ENCODE results near the gene SRD5A1.
"Not testable (repeated sequence)": the region's sequence is repeated elsewhere in the genome, so short reads cannot be mapped to it uniquely, and the experiment has no call there.

The SRD5A1 gene

DNA sequence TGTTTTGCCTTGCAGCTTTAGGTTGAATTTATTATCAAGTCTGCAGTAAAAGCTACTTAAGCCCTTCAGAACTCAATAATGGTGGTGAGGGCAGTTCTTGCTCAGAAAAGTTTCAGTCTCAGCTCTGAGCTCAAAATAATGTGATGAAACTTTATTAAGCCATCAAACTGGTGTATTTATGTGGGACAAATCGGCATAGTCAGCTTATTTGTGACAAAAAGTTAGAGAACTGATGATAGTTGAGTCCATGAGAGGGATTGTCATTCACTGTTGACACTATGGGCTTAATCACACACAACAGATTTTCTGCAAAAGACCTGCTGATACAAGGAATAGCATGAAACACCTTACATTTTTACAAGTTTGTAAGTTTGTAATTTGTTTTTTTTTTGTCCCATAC is 9.4 kb downstream of the SRD5A1 start:
- H3K27me3 ChIP-seq (ENCODE audit: insufficient read depth, low read length) = no peaks in the 10 kb centered on the region
- H3K4me1 ChIP-seq (ENCODE audit: control insufficient read depth, insufficient read depth, low read length, unreplicated experiment) = no peaks in the 10 kb centered on the region
- no peak overlapping the region for H2AFZ ChIP-seq (ENCODE audit: low read length, unreplicated experiment)
- no peak overlapping the region for H3K27ac ChIP-seq (ENCODE audit: low read depth, low read length)
- peaks cover 9% of the 10 kb centered on the region; the same call in 1 of the 2 replicates for H3K36me3 ChIP-seq (ENCODE audit: insufficient read depth, low read length)
- peaks cover 20% of the 10 kb centered on the region for H3K79me2 ChIP-seq (ENCODE audit: control insufficient read depth, insufficient read depth, low read length, unreplicated experiment)
- H3K4me3 ChIP-seq (ENCODE audit: low read depth, low read length) = no peak overlapping the region

DNA sequence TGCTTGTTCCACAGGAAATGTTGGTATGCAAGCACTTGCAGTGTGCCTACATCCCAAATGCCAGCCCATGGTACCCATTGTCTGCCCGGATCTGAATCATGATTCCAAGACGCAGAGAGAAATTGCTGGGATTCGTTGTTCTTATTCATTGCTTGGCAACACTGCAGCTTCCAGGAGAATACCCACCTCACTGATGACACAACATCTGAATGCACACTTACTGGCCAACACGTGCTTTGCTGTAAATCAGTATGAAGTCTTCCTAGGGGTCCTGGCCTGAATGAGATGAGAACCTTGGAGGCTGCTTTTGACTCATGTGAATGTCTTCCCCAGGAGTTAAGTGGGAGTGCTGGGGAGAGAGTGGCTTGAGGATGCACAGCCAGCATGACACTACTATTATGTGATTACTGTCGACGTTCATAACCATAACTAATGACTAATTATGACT is 11.6 kb downstream of the SRD5A1 start:
- no peak overlapping the region for H3K27ac ChIP-seq (ENCODE audit: low read depth, low read length)
- no peak overlapping the region for H2AFZ ChIP-seq (ENCODE audit: low read length, unreplicated experiment)
- H3K4me3 ChIP-seq (ENCODE audit: low read depth, low read length) = no peak overlapping the region
- H3K79me2 ChIP-seq (ENCODE audit: control insufficient read depth, insufficient read depth, low read length, unreplicated experiment) = peaks cover 12% of the 10 kb centered on the region
- peaks cover 9% of the 10 kb centered on the region; the same call in 1 of the 2 replicates for H3K36me3 ChIP-seq (ENCODE audit: insufficient read depth, low read length)
- H3K4me1 ChIP-seq (ENCODE audit: control insufficient read depth, insufficient read depth, low read length, unreplicated experiment) = no peaks in the 10 kb centered on the region
- H3K27me3 ChIP-seq (ENCODE audit: insufficient read depth, low read length) = no peaks in the 10 kb centered on the region

GRCh38 chr5:6645571-6646362 is 12.5 kb downstream of the SRD5A1 start:
- not testable (repeated sequence) for H3K4me1 ChIP-seq (ENCODE audit: control insufficient read depth, insufficient read depth, low read length, unreplicated experiment); H3K4me3 ChIP-seq (ENCODE audit: low read depth, low read length); H3K36me3 ChIP-seq (ENCODE audit: insufficient read depth, low read length); H2AFZ ChIP-seq (ENCODE audit: low read length, unreplicated experiment); H3K27ac ChIP-seq (ENCODE audit: low read depth, low read length); H3K27me3 ChIP-seq (ENCODE audit: insufficient read depth, low read length)
- peaks cover 12% of the 10 kb centered on the region for H3K79me2 ChIP-seq (ENCODE audit: control insufficient read depth, insufficient read depth, low read length, unreplicated experiment)

- no peak overlapping the region for H2AFZ ChIP-seq (ENCODE audit: low read length, unreplicated experiment)
- H3K36me3 ChIP-seq (ENCODE audit: insufficient read depth, low read length) = peaks cover 17% of the 10 kb centered on the region
- H3K27ac ChIP-seq (ENCODE audit: low read depth, low read length) = no peak overlapping the region
- H3K27me3 ChIP-seq (ENCODE audit: insufficient read depth, low read length) = no peaks in the 10 kb centered on the region
- H3K4me3 ChIP-seq (ENCODE audit: low read depth, low read length) = no peak overlapping the region
- H3K4me1 ChIP-seq (ENCODE audit: control insufficient read depth, insufficient read depth, low read length, unreplicated experiment) = no peaks in the 10 kb centered on the region
- H3K79me2 ChIP-seq (ENCODE audit: control insufficient read depth, insufficient read depth, low read length, unreplicated experiment) = peaks cover 3% of the 10 kb centered on the region
Observed at GRCh38 chr5:6649186-6649585, 15.9 kb downstream of the SRD5A1 start.

- no peaks in the 10 kb centered on the region for H3K4me1 ChIP-seq (ENCODE audit: control insufficient read depth, insufficient read depth, low read length, unreplicated experiment)
- H3K27ac ChIP-seq (ENCODE audit: low read depth, low read length) = no peak overlapping the region
- no peaks in the 10 kb centered on the region for H3K27me3 ChIP-seq (ENCODE audit: insufficient read depth, low read length)
- H3K4me3 ChIP-seq (ENCODE audit: low read depth, low read length) = no peak overlapping the region
- no peaks in the 10 kb centered on the region for H3K79me2 ChIP-seq (ENCODE audit: control insufficient read depth, insufficient read depth, low read length, unreplicated experiment)
- H3K36me3 ChIP-seq (ENCODE audit: insufficient read depth, low read length) = peaks cover 13% of the 10 kb centered on the region
- H2AFZ ChIP-seq (ENCODE audit: low read length, unreplicated experiment) = no peak overlapping the region
Observed at GRCh38 chr5:6649681-6650080, 16.4 kb downstream of the SRD5A1 start.

DNA sequence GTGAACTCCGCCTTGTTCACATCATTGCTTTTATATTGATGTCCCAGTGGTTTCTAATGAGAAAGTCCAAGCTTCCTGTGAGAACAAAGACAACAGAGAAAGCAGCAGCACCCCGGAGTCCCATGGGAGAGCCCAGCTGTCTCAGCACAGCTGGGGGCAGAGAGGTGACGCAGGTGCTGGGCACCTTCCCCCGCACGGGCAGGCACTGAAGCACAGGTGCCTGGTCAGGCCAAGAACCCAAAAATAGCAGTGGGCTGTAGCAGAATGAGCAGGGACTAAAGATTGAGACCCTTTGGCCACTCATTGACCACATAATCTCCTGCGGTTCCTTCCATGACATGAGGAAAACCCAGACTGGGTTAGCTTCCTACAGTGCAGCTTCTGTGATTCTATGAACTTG is 18.8 kb downstream of the SRD5A1 start:
- H2AFZ ChIP-seq (ENCODE audit: low read length, unreplicated experiment) = no peak overlapping the region
- H3K27ac ChIP-seq (ENCODE audit: low read depth, low read length) = no peak overlapping the region
- H3K27me3 ChIP-seq (ENCODE audit: insufficient read depth, low read length) = no peaks in the 10 kb centered on the region
- peaks cover 33% of the 10 kb centered on the region for H3K36me3 ChIP-seq (ENCODE audit: insufficient read depth, low read length)
- H3K4me1 ChIP-seq (ENCODE audit: control insufficient read depth, insufficient read depth, low read length, unreplicated experiment) = no peaks in the 10 kb centered on the region
- H3K79me2 ChIP-seq (ENCODE audit: control insufficient read depth, insufficient read depth, low read length, unreplicated experiment) = no peaks in the 10 kb centered on the region
- H3K4me3 ChIP-seq (ENCODE audit: low read depth, low read length) = no peak overlapping the region

GRCh38 chr5:6655432-6655831 is 22.2 kb downstream of the SRD5A1 start:
- Histone ChIP-seq H3K27ac (ENCODE audit: low read depth, low read length) (no peak overlapping the region), H3K79me2 (ENCODE audit: control insufficient read depth, insufficient read depth, low read length, unreplicated experiment) (no peaks in the 10 kb centered on the region), H3K27me3 (ENCODE audit: insufficient read depth, low read length) (no peaks in the 10 kb centered on the region), H3K4me3 (ENCODE audit: low read depth, low read length) (no peak overlapping the region), H3K4me1 (ENCODE audit: control insufficient read depth, insufficient read depth, low read length, unreplicated experiment) (no peaks in the 10 kb centered on the region), H2AFZ (ENCODE audit: low read length, unreplicated experiment) (no peak overlapping the region), H3K36me3 (ENCODE audit: insufficient read depth, low read length) (peaks cover 45% of the 10 kb centered on the region)

DNA sequence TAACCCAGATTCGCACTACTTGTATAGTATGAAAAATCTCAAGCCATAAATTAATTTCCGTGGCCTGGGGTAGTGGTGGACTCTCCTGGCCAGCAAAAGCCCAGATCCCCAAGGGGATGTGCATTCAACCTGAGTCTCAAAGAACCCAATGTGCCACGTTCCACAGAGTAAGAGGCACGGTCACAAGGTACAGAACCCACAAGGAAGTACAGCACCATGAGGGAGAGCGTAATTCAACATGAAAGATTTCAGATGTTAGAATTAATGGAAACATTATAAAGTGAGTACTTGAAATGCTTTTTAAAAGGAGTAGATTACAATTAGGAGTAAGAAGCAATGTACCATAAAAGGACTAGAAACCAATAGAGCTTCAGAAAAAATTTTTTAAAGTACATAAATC is 23.4 kb downstream of the SRD5A1 start:
- Histone ChIP-seq H3K4me1 (ENCODE audit: control insufficient read depth, insufficient read depth, low read length, unreplicated experiment) (no peaks in the 10 kb centered on the region), H3K79me2 (ENCODE audit: control insufficient read depth, insufficient read depth, low read length, unreplicated experiment) (no peaks in the 10 kb centered on the region), H3K27me3 (ENCODE audit: insufficient read depth, low read length) (no peaks in the 10 kb centered on the region), H3K36me3 (ENCODE audit: insufficient read depth, low read length) (peaks cover 45% of the 10 kb centered on the region), H3K27ac (ENCODE audit: low read depth, low read length) (no peak overlapping the region), H2AFZ (ENCODE audit: low read length, unreplicated experiment) (no peak overlapping the region), H3K4me3 (ENCODE audit: low read depth, low read length) (no peak overlapping the region)

GRCh38 chr5:6659941-6660684 is 26.9 kb downstream of the SRD5A1 start:
- Histone ChIP-seq H3K4me1 (ENCODE audit: control insufficient read depth, insufficient read depth, low read length, unreplicated experiment) (no peaks in the 10 kb centered on the region), H3K4me3 (ENCODE audit: low read depth, low read length) (no peak overlapping the region)

DNA sequence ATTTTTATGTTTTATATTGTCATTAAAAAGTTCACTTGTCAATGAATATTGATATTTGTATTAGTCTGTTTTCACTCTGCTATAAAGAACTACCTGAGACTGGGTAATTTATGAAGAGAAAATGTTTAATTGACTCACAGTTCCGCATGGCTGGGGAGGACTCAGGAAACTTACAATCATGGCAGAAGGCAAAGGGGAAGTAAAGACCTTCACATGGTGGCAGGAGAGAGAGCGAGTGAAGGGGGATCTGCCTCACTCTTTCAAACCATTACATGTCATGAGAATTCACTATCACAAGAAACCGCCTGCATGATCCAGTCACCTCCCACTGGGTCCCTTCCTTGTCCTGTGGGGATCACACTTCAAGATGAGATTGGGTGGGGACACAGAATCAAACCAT is 27.4 kb downstream of the SRD5A1 start:
- Histone ChIP-seq H3K27ac (ENCODE audit: low read depth, low read length) (no peak overlapping the region), H3K36me3 (ENCODE audit: insufficient read depth, low read length) (peaks cover 26% of the 10 kb centered on the region), H2AFZ (ENCODE audit: low read length, unreplicated experiment) (no peak overlapping the region), H3K4me1 (ENCODE audit: control insufficient read depth, insufficient read depth, low read length, unreplicated experiment) (no peaks in the 10 kb centered on the region), H3K79me2 (ENCODE audit: control insufficient read depth, insufficient read depth, low read length, unreplicated experiment) (no peaks in the 10 kb centered on the region), H3K27me3 (ENCODE audit: insufficient read depth, low read length) (no peaks in the 10 kb centered on the region), H3K4me3 (ENCODE audit: low read depth, low read length) (no peak overlapping the region)

More at GRCh38 chr5:6659941-6660684, 26.9 kb downstream of the SRD5A1 start:
- Histone ChIP-seq H2AFZ (ENCODE audit: low read length, unreplicated experiment) (no peak overlapping the region), H3K79me2 (ENCODE audit: control insufficient read depth, insufficient read depth, low read length, unreplicated experiment) (no peaks in the 10 kb centered on the region), H3K36me3 (ENCODE audit: insufficient read depth, low read length) (peaks cover 31% of the 10 kb centered on the region), H3K27me3 (ENCODE audit: insufficient read depth, low read length) (no peaks in the 10 kb centered on the region), H3K27ac (ENCODE audit: low read depth, low read length) (no peak overlapping the region)

DNA sequence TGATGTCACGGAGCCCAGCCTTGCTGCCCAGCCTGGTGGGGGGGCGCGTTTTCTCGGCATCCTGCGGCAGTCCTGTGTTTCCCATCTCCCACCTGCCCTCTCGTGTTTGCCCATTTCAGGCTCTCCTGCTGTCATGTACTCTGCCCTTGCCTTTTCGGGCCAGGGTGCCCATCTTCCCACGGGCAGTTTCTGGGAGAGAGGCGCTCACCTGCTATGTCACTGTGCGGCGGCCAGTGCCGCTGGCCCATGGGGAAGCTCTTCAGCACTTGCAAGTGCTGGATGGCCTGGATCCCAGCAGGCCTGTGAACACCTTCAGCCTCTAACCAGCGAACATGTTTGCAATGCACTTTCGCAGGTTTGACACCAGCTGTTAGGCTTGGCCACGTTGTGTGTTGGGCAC is 33.5 kb downstream of the SRD5A1 start:
- no peak overlapping the region for H3K4me3 ChIP-seq (ENCODE audit: low read depth, low read length)
- no peaks in the 10 kb centered on the region for H3K4me1 ChIP-seq (ENCODE audit: control insufficient read depth, insufficient read depth, low read length, unreplicated experiment)
- no peaks in the 10 kb centered on the region for H3K27me3 ChIP-seq (ENCODE audit: insufficient read depth, low read length)
- no peak overlapping the region for H3K27ac ChIP-seq (ENCODE audit: low read depth, low read length)
- no peaks in the 10 kb centered on the region for H3K79me2 ChIP-seq (ENCODE audit: control insufficient read depth, insufficient read depth, low read length, unreplicated experiment)
- no peak overlapping the region for H2AFZ ChIP-seq (ENCODE audit: low read length, unreplicated experiment)
- no peaks in the 10 kb centered on the region for H3K36me3 ChIP-seq (ENCODE audit: insufficient read depth, low read length)

All from ACC112 (cell line).